Endothelial cell (in vitro differentiated cells): Measurements from ENCODE around the gene GABRA5. TPM values are rescaled to one million over a fixed set of nuclear protein-coding genes. Genes with fewer than 3 reads are reported as not detected.

ENCODE experiments used
- DNase-seq: peaks from one replicate; pipeline ENCODE4 v3.0.0; 2021; ENCODE audit warnings: low spot score
- H3K27ac Mint-ChIP-seq: one replicate; pipeline ENCODE4 v1.8.0; 2021; ENCODE audit warnings: mixed read lengths, inconsistent platforms; ENCODE audit not compliant: unreplicated experiment
- H3K27me3 Mint-ChIP-seq: one replicate; pipeline ENCODE4 v1.8.0; 2021; ENCODE audit warnings: mild to moderate bottlenecking, moderate library complexity, mixed read lengths, inconsistent platforms; ENCODE audit not compliant: unreplicated experiment
- H3K36me3 Mint-ChIP-seq: one replicate; pipeline ENCODE4 v1.8.0; 2021; ENCODE audit warnings: mild to moderate bottlenecking, low read depth, mixed read lengths, inconsistent platforms; ENCODE audit not compliant: unreplicated experiment
- H3K4me1 Mint-ChIP-seq: one replicate; pipeline ENCODE4 v1.8.0; 2021; ENCODE audit warnings: mild to moderate bottlenecking, mixed read lengths, inconsistent platforms; ENCODE audit not compliant: unreplicated experiment
- H3K4me3 Mint-ChIP-seq: one replicate; pipeline ENCODE4 v1.8.0; 2021; ENCODE audit warnings: mild to moderate bottlenecking, mixed read lengths, inconsistent platforms; ENCODE audit not compliant: unreplicated experiment
- H3K9me3 Mint-ChIP-seq: one replicate; pipeline ENCODE4 v1.8.0; 2021; ENCODE audit warnings: mixed read lengths, inconsistent platforms; ENCODE audit not compliant: unreplicated experiment
- total RNA-seq: library from RNA; stranded (reverse); fragmentation: NEBNext Ultra II Directional; extraction: Animal tissue kit (Norgen Biotek cat#: 25700); gene quantifications from one replicate; pipeline ENCODE4 v1.2.1, GENCODE V29; 2021; ENCODE audit not compliant: unreplicated experiment
- TF ChIP-seq, protein P1 (sequence below): fragments of 200-600 bp; sonication (generic); IDR thresholded peaks from one replicate; pipeline ENCODE4 v1.5.0; 2021; ENCODE audit warnings: antibody characterized with exemption; ENCODE audit not compliant: unreplicated experiment

The GABRA5 gene
- total RNA-seq, 1 donor from 2014 or later = 0.72 TPM

DNA sequence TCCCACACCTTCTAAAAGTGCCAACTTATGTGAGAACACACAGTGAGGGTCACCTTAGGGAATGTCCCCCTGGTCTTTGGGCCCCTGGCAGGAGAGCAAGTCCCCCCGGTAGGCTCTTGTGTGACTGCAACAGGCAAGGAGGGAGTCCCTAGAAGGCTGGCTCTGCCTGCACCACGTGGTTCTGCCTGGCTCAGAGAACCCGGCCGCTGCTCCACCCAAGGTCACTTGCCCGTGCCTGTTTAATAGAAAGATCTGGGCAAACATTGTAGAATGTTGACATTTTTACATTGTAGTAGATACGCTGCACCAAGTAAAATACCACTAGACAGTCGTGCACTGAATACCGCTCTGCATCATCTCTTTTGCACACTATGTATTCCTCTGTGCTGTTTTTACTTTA is 21.9 kb downstream of the GABRA5 start:
- TF ChIP-seq, protein P1, sequence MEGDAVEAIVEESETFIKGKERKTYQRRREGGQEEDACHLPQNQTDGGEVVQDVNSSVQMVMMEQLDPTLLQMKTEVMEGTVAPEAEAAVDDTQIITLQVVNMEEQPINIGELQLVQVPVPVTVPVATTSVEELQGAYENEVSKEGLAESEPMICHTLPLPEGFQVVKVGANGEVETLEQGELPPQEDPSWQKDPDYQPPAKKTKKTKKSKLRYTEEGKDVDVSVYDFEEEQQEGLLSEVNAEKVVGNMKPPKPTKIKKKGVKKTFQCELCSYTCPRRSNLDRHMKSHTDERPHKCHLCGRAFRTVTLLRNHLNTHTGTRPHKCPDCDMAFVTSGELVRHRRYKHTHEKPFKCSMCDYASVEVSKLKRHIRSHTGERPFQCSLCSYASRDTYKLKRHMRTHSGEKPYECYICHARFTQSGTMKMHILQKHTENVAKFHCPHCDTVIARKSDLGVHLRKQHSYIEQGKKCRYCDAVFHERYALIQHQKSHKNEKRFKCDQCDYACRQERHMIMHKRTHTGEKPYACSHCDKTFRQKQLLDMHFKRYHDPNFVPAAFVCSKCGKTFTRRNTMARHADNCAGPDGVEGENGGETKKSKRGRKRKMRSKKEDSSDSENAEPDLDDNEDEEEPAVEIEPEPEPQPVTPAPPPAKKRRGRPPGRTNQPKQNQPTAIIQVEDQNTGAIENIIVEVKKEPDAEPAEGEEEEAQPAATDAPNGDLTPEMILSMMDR = no peak
- H3K27me3 Mint-ChIP-seq = peaks cover 5% of the 10 kb centered on the region
- peaks cover 7% of the 10 kb centered on the region for H3K36me3 Mint-ChIP-seq
- no peak for DNase-seq
- H3K4me1 Mint-ChIP-seq = no peaks in the 10 kb centered on the region
- no peak overlapping the region for H3K4me3 Mint-ChIP-seq
- H3K9me3 Mint-ChIP-seq = no peaks in the 10 kb centered on the region
- no peak overlapping the region for H3K27ac Mint-ChIP-seq

- no peaks in the 10 kb centered on the region for H3K4me1 Mint-ChIP-seq
- H3K27me3 Mint-ChIP-seq = peaks cover 5% of the 10 kb centered on the region
- no peak overlapping the region for H3K27ac Mint-ChIP-seq
- no peaks in the 10 kb centered on the region for H3K9me3 Mint-ChIP-seq
- DNase-seq = peak; percentile 55
- peaks cover 9% of the 10 kb centered on the region for H3K36me3 Mint-ChIP-seq
- TF ChIP-seq, protein P1 = peak; percentile 89
- H3K4me3 Mint-ChIP-seq = no peak overlapping the region
These were observed 22.5 kb downstream of the GABRA5 start for GRCh38 chr15:26889298-26889898.

- no peaks in the 10 kb centered on the region for H3K9me3 Mint-ChIP-seq
- peaks cover 5% of the 10 kb centered on the region for H3K27me3 Mint-ChIP-seq
- TF ChIP-seq, protein P1 = no peak
- H3K36me3 Mint-ChIP-seq = peaks cover 12% of the 10 kb centered on the region
- no peak overlapping the region for H3K27ac Mint-ChIP-seq
- no peak overlapping the region for H3K4me3 Mint-ChIP-seq
- DNase-seq = no peak
- no peaks in the 10 kb centered on the region for H3K4me1 Mint-ChIP-seq
These were observed 23.6 kb downstream of the GABRA5 start for GRCh38 chr15:26890451-26890850.

DNA sequence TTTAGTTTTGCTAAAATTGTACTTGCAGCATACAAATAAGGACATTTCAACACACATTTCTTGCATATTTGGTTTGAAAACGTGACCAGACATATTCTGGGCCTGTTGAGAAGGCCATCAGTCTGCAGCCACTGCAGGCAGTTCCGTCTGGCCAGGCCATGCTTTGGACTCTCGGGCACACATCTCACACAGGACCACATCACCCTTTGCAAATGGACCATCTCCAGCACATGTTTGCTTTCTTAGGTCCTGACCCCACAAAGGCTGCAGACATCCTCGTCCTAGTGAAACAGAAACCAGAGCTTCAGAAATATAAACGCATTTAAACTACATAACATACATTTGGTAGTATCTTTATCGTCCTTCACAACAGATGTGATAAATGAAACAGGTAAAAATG is 24.1 kb downstream of the GABRA5 start:
- H3K9me3 Mint-ChIP-seq = no peaks in the 10 kb centered on the region
- H3K36me3 Mint-ChIP-seq = peaks cover 12% of the 10 kb centered on the region
- H3K4me3 Mint-ChIP-seq = no peak overlapping the region
- no peak overlapping the region for H3K27ac Mint-ChIP-seq
- DNase-seq = no peak
- TF ChIP-seq, protein P1 = no peak
- peaks cover 3% of the 10 kb centered on the region for H3K27me3 Mint-ChIP-seq
- no peaks in the 10 kb centered on the region for H3K4me1 Mint-ChIP-seq

DNA sequence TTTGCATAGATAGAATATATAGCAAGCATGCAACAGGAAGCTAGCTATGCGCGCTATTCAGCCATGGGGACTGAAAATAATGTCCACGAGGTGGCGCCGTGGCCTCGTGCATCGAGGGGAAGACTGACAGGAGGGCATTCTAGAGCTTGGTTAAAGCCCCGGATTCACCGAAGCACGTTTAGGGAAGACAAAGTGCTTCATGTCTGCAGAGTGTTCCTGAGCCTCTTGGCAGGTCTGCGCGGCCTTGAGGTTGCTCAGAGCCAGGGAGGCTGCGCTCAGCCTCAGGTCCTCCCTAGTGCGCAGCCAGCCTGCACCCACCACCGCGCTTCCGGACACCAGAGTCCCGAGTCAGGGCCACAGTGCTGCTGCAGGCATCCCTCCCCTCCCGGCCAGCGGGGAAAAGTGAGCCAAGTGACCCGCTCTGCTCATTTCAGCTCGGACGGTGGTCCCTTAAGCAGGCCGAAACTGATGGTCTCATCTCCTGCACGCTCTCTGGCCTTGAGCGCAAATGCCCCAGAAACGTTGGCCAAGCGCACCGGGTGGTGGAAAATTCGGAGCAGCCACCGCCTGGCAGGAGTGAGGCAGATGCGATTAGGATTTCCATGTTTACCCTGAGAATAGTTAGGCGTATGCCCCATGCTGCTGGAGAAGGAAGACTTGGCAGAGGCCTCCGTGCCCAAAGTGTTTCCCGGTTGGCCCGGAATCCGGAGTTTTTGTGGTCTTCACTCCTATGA is 24.8 kb downstream of the GABRA5 start:
- H3K4me3 Mint-ChIP-seq = no peak overlapping the region
- TF ChIP-seq, protein P1 = peak; percentile 81
- H3K36me3 Mint-ChIP-seq = peaks cover 12% of the 10 kb centered on the region
- H3K9me3 Mint-ChIP-seq = no peaks in the 10 kb centered on the region
- peak; percentile 89 for DNase-seq
- H3K27ac Mint-ChIP-seq = no peak overlapping the region
- H3K4me1 Mint-ChIP-seq = no peaks in the 10 kb centered on the region
- peaks cover 3% of the 10 kb centered on the region for H3K27me3 Mint-ChIP-seq
